ENCODE data around the gene C21orf58. TPM values are rescaled to one million over a fixed set of nuclear protein-coding genes. Genes with fewer than 3 reads are reported as not detected.

The C21orf58 gene
- total and polyA plus RNA-seq, 2 experiments from 2014 or later: 17.7 to 23.9 TPM

DNA sequence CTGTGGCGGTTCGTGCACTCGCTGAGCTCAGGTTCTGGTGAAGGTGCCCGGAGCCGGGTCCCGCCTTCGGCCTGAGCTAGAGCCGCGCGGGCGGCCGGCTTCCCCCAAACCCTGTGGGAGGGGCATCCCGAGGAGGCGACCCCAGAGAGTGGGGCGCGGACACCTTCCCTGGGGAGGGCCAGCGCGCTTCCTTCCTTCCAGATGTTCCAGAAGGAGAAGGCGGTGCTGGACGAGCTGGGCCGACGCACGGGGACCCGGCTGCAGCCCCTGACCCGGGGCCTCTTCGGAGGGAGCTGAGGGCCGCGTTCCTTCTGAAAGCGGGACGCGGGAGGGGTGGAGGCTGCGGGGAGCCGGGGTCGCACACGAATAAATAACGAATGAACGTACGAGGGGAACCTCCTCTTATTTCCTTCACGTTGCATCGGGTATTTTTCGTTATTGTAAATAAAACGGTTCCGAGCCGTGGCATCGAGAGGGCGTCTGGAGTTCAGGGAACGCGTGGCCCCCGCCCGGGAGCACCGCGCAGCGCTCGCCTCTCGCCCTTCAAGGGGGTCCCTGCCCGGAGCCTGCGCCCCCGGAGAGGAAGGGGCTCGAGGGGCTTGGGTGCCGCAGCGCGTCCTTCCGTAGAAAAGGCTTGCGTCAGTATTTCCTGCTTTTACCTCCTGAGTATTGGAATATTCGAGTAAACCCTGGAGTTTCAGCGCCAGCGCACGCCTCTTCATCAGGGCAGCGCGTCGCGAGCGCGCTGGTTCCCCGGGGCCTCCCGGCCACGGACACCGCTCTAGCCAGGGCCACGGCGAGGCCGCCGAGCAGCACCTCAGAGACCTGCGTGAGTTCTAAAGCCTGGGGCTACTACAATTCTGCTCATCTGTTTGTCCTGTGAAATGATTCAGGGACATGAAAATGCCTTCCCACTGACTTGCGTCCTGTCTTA, 26.1 kb downstream of the C21orf58 start:
- H3K4me3 Mint-ChIP-seq: peak overlapping the region; percentile 76

DNA sequence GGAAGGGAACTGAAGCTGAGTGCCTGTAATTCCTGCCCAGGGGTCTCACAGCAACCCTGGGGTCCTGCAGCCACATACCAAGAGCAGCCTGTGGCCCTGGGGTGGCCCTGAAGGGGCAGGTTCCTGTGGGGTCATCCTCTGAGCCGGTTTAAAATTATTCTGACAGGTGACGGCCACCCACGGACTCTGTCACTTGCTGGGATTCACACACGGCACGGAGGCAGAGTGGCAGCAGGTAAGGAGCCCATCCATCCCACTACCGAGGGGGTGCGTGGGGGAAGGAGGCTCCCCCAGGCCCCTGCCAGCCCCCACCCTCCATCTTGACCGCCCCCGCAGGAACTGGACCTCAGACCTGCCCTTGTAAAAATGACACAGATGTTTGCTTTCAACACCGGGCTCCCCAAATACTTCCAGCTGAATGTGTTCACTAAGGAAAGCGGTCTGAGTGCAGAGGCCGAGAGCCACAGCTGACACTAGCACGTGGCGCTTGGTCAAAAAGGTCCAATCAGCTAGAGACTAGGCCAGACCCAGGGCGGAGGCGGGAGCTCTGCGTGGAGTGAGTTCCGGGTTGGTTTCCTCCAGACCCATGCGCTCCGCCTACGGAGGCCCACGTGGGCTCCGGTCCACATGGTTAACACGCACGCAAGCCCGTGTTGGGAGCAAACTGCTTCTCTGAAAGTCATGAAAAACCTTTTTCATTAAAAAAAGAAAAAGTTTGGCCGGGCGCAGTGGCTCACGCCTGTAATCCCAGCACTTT, 27.5 kb downstream of the C21orf58 start:
- H3K4me1 ChIP-seq (ENCODE audit: insufficient read depth): no peaks in the 10 kb centered on the region; the same call in 1 of the 2 replicates
- Mint-ChIP-seq H3K27ac (no peak overlapping the region), H3K4me1 (peaks cover 16% of the 10 kb centered on the region), H3K4me3 (no peak overlapping the region; the same call in 2 of the 3 replicates), H3K36me3 (ENCODE audit: low read depth) (peaks cover 42% of the 10 kb centered on the region), H3K9me3 (peaks cover 16% of the 10 kb centered on the region; the same call in 2 of the 3 replicates), H3K27me3 (ENCODE audit: insufficient read depth, low read depth, poor library complexity) (peaks cover 27% of the 10 kb centered on the region)
- H3K9me2 ChIP-seq (ENCODE audit: insufficient read depth): no peaks in the 10 kb centered on the region
- H3K36me3 ChIP-seq (ENCODE audit: insufficient read depth): peaks cover 6% of the 10 kb centered on the region; the same call in 1 of the 2 replicates
- no peak overlapping the region for H3K4me3 ChIP-seq
- DNase-seq (ENCODE audit: low spot score) (peak; percentile 59), ATAC-seq (peak; percentile 38)
- H3F3A ChIP-seq (replicated peaks; ENCODE audit: low read depth): peaks cover 7% of the 10 kb centered on the region; the same call in 1 of the 2 replicates
- no peaks in the 10 kb centered on the region for H3K79me2 ChIP-seq (replicated peaks; ENCODE audit: insufficient read depth)
- H3K4me2 ChIP-seq: no peak overlapping the region
- peaks cover 8% of the 10 kb centered on the region for H3K27me3 ChIP-seq (ENCODE audit: insufficient read depth)
- peaks cover under 1% of the 10 kb centered on the region; the same call in 1 of the 2 replicates for H4K20me1 ChIP-seq (replicated peaks; ENCODE audit: insufficient read depth)
- H2AFZ ChIP-seq: no peak overlapping the region
- H3K27ac ChIP-seq (ENCODE audit: low read depth): no peak overlapping the region
- no peak for TF ChIP-seq NANOG (IDR thresholded peaks at IDR 0.05; ENCODE audit: borderline replicate concordance)
- no peak for TF ChIP-seq ETS1 (IDR thresholded peaks at IDR 0.05)
- no peak for TF ChIP-seq EZH2phosphoT487 (IDR thresholded peaks at IDR 0.05; ENCODE audit: unreplicated experiment)
- no peak for TF ChIP-seq EZH2 (IDR thresholded peaks at IDR 0.05; ENCODE audit: low read depth, unreplicated experiment)
- TF ChIP-seq, protein P1, sequence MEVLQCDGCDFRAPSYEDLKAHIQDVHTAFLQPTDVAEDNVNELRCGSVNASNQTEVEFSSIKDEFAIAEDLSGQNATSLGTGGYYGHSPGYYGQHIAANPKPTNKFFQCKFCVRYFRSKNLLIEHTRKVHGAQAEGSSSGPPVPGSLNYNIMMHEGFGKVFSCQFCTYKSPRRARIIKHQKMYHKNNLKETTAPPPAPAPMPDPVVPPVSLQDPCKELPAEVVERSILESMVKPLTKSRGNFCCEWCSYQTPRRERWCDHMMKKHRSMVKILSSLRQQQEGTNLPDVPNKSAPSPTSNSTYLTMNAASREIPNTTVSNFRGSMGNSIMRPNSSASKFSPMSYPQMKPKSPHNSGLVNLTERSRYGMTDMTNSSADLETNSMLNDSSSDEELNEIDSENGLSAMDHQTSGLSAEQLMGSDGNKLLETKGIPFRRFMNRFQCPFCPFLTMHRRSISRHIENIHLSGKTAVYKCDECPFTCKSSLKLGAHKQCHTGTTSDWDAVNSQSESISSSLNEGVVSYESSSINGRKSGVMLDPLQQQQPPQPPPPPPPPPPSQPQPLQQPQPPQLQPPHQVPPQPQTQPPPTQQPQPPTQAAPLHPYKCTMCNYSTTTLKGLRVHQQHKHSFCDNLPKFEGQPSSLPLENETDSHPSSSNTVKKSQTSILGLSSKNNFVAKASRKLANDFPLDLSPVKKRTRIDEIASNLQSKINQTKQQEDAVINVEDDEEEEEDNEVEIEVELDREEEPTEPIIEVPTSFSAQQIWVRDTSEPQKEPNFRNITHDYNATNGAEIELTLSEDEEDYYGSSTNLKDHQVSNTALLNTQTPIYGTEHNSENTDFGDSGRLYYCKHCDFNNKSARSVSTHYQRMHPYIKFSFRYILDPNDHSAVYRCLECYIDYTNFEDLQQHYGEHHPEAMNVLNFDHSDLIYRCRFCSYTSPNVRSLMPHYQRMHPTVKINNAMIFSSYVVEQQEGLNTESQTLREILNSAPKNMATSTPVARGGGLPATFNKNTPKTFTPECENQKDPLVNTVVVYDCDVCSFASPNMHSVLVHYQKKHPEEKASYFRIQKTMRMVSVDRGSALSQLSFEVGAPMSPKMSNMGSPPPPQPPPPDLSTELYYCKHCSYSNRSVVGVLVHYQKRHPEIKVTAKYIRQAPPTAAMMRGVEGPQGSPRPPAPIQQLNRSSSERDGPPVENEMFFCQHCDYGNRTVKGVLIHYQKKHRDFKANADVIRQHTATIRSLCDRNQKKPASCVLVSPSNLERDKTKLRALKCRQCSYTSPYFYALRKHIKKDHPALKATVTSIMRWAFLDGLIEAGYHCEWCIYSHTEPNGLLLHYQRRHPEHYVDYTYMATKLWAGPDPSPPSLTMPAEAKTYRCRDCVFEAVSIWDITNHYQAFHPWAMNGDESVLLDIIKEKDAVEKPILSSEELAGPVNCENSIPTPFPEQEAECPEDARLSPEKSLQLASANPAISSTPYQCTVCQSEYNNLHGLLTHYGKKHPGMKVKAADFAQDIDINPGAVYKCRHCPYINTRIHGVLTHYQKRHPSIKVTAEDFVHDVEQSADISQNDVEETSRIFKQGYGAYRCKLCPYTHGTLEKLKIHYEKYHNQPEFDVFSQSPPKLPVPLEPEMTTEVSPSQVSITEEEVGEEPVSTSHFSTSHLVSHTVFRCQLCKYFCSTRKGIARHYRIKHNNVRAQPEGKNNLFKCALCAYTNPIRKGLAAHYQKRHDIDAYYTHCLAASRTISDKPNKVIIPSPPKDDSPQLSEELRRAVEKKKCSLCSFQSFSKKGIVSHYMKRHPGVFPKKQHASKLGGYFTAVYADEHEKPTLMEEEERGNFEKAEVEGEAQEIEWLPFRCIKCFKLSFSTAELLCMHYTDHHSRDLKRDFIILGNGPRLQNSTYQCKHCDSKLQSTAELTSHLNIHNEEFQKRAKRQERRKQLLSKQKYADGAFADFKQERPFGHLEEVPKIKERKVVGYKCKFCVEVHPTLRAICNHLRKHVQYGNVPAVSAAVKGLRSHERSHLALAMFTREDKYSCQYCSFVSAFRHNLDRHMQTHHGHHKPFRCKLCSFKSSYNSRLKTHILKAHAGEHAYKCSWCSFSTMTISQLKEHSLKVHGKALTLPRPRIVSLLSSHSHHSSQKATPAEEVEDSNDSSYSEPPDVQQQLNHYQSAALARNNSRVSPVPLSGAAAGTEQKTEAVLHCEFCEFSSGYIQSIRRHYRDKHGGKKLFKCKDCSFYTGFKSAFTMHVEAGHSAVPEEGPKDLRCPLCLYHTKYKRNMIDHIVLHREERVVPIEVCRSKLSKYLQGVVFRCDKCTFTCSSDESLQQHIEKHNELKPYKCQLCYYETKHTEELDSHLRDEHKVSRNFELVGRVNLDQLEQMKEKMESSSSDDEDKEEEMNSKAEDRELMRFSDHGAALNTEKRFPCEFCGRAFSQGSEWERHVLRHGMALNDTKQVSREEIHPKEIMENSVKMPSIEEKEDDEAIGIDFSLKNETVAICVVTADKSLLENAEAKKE (CRISPR knock-in tag; IDR thresholded peaks at IDR 0.05): no peak
- no peak for TF ChIP-seq REST (IDR thresholded peaks at IDR 0.05; ENCODE audit: unreplicated experiment)

More for the DNA sequence above, 26.1 kb downstream of the C21orf58 start:
- peak; percentile 39 for TF ChIP-seq POLR2AphosphoS5 (IDR thresholded peaks at IDR 0.05; ENCODE audit: low read depth)
- no peak for TF ChIP-seq ZNF331 (CRISPR knock-in tag; IDR thresholded peaks at IDR 0.05; ENCODE audit: low read depth)
- Mint-ChIP-seq H3K4me1 (peaks cover 16% of the 10 kb centered on the region), H3K36me3 (ENCODE audit: low read depth) (peaks cover 38% of the 10 kb centered on the region), H3K9me3 (peaks cover 16% of the 10 kb centered on the region; the same call in 2 of the 3 replicates), H3K27ac (no peak overlapping the region), H3K27me3 (ENCODE audit: insufficient read depth, low read depth, poor library complexity) (peaks cover 27% of the 10 kb centered on the region)
- Histone ChIP-seq H3K27me3 (ENCODE audit: insufficient read depth) (peaks cover 8% of the 10 kb centered on the region), H3K4me2 (peak overlapping the region; percentile 95), H3K36me3 (ENCODE audit: insufficient read depth) (no peaks in the 10 kb centered on the region), H3K4me1 (ENCODE audit: insufficient read depth) (no peaks in the 10 kb centered on the region; the same call in 1 of the 2 replicates), H3K4me3 (peak overlapping the region; percentile 75), H3K27ac (ENCODE audit: low read depth) (peak overlapping the region; percentile 32; the same call in 1 of the 2 replicates), H3F3A (replicated peaks; ENCODE audit: low read depth) (peaks cover 7% of the 10 kb centered on the region; the same call in 1 of the 2 replicates), H2AFZ (peak overlapping the region; percentile 84; the same call in 1 of the 2 replicates), H3K79me2 (replicated peaks; ENCODE audit: insufficient read depth) (no peaks in the 10 kb centered on the region), H4K20me1 (replicated peaks; ENCODE audit: insufficient read depth) (peaks cover 3% of the 10 kb centered on the region; the same call in 1 of the 2 replicates), H3K9me2 (ENCODE audit: insufficient read depth) (no peaks in the 10 kb centered on the region)
- DNase-seq (ENCODE audit: low spot score): peak; percentile 79
- ATAC-seq: peak; percentile 79

Measured in GM23338 (cell line).